Islet precursor cell (in vitro differentiated cells): ENCODE results near the gene HEATR3.

Experiments
- DNase-seq: peaks from one replicate; pipeline ENCODE4 v3.0.0-alpha.2; 2018

The HEATR3 gene

DNA sequence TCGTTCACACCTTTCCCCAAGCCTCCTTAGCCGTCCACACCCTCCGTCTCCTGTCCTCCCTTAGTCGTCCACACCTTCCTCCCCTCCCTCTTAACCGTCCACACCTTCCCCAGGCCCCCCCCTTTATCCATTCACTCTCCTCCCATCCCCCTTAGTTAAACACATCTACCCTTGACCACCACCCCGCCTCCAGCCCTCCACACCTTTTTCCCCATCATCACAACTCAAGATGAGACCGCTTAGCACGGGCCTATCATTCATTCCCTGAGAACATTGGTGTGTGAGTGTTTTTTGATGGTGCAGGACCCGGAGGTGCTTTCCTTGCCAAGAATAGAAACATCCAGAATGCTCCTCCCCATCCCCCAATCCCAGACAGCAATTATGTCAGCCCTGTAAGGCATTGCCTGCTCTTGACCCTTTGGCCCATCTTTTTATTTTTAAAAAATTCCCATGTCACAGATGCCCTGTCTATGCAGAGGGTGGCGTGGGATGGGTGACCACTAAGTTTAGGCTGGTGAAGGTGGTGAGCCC, 88.7 kb downstream of the HEATR3 start:
- peak; percentile 48 for DNase-seq

DNA sequence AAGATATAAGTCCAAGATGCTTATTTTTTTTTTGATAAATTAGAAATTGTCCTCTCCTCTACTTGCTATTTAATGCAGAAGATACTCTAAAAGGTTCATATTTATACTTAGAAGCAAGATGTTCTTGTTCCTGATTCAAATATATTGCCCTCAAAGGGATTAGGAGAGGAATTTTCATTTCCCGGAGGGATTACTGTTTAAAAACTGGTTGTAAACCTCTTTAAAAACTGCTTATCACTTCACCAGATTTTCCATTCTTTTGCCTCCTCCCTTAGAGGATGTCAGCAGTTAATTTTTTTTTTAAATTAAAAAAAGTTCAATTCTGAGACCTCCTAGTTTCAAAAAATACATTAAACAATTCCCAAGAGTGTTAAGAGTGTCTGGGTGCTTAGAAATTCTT, 90.2 kb downstream of the HEATR3 start:
- DNase-seq, result no peak
